ENCODE data around the gene DHX36. TPM values are rescaled to one million over a fixed set of nuclear protein-coding genes. Genes with fewer than 3 reads are reported as not detected.

DHX36 gene
- total and polyA plus RNA-seq, 4 donors, result 10.6 to 33.6 (median 23.1) TPM

GRCh38 chr3:154227531-154227930 is 96.8 kb downstream of the DHX36 start:
- H3K27me3 ChIP-seq (ENCODE audit: control insufficient read depth in 4 of 4, insufficient read depth in 4 of 4, low read length in 3 of 4), result no peaks in the 10 kb centered on the region
- WGBS, result 91% methylated on average over 3 of the region's 3 CpGs
- no peak overlapping the region for H3K9ac ChIP-seq (ENCODE audit: low read depth in 1 of 2, low read length in 2 of 2)
- H3K4me1 ChIP-seq (ENCODE audit: control insufficient read depth in 4 of 4, insufficient read depth in 4 of 4, low read length in 3 of 4), result no peaks in the 10 kb centered on the region
- DNase-seq (ENCODE audit: low spot score), result no peak
- H3K36me3 ChIP-seq (ENCODE audit: control insufficient read depth in 4 of 4, insufficient read depth in 3 of 4, low read depth in 1 of 4, low read length in 3 of 4), result peaks cover 4 to 27% (median 15%) of the 10 kb centered on the region in 4 donors
- TF ChIP-seq YY1 (IDR thresholded peaks at IDR 0.05) (no peak), JUND (IDR thresholded peaks at IDR 0.05) (no peak), FOXA1 (IDR thresholded peaks at IDR 0.05) (no peak), NR2F2 (IDR thresholded peaks at IDR 0.05) (no peak), MAX (IDR thresholded peaks at IDR 0.05) (no peak), TAF1 (conservative IDR thresholded peaks at IDR 0.05) (no peak), ATF3 (IDR thresholded peaks at IDR 0.05) (no peak), HNF4A (conservative IDR thresholded peaks at IDR 0.05) (no peak), SP1 (IDR thresholded peaks at IDR 0.05) (no peak), GABPA (IDR thresholded peaks at IDR 0.05 in 1 of 2, conservative IDR thresholded peaks at IDR 0.05 in 1 of 2) (no peak), REST (IDR thresholded peaks at IDR 0.05) (no peak), FOXA2 (IDR thresholded peaks at IDR 0.05) (no peak), HNF4G (IDR thresholded peaks at IDR 0.05) (no peak)
- TF ChIP-seq, protein P1, sequence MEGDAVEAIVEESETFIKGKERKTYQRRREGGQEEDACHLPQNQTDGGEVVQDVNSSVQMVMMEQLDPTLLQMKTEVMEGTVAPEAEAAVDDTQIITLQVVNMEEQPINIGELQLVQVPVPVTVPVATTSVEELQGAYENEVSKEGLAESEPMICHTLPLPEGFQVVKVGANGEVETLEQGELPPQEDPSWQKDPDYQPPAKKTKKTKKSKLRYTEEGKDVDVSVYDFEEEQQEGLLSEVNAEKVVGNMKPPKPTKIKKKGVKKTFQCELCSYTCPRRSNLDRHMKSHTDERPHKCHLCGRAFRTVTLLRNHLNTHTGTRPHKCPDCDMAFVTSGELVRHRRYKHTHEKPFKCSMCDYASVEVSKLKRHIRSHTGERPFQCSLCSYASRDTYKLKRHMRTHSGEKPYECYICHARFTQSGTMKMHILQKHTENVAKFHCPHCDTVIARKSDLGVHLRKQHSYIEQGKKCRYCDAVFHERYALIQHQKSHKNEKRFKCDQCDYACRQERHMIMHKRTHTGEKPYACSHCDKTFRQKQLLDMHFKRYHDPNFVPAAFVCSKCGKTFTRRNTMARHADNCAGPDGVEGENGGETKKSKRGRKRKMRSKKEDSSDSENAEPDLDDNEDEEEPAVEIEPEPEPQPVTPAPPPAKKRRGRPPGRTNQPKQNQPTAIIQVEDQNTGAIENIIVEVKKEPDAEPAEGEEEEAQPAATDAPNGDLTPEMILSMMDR (IDR thresholded peaks at IDR 0.05; ENCODE audit: low read depth, low read length, missing input control), result no peak
- H3K4me3 ChIP-seq (ENCODE audit: low read depth in 1 of 3, low read length in 3 of 3), result no peak overlapping the region
- no peaks in the 10 kb centered on the region for H3K9me3 ChIP-seq (ENCODE audit: control insufficient read depth in 4 of 4, low read length in 3 of 4)
- H3K27ac ChIP-seq (ENCODE audit: low read depth in 1 of 2, low read length in 2 of 2), result no peak overlapping the region

- WGBS, result 85% methylated on average over 2 of the region's 2 CpGs
- DNase-seq (ENCODE audit: low spot score), result no peak
- TF ChIP-seq ZBTB33 (IDR thresholded peaks at IDR 0.05) (no peak), NR2F2 (IDR thresholded peaks at IDR 0.05) (no peak), HNF4G (IDR thresholded peaks at IDR 0.05) (no peak), HNF4A (conservative IDR thresholded peaks at IDR 0.05) (no peak), RAD21 (IDR thresholded peaks at IDR 0.05) (no peak), JUND (IDR thresholded peaks at IDR 0.05) (no peak), YY1 (IDR thresholded peaks at IDR 0.05) (no peak), FOXA1 (IDR thresholded peaks at IDR 0.05) (no peak), EGR1 (IDR thresholded peaks at IDR 0.05; ENCODE audit: low read depth in 2 of 2) (no peak), TAF1 (conservative IDR thresholded peaks at IDR 0.05) (no peak), FOXA2 (IDR thresholded peaks at IDR 0.05) (no peak), GABPA (IDR thresholded peaks at IDR 0.05 in 1 of 2, conservative IDR thresholded peaks at IDR 0.05 in 1 of 2) (no peak), SP1 (IDR thresholded peaks at IDR 0.05) (no peak), REST (IDR thresholded peaks at IDR 0.05) (no peak)
- Histone ChIP-seq H3K27me3 (ENCODE audit: control insufficient read depth in 4 of 4, insufficient read depth in 4 of 4, low read length in 3 of 4) (no peaks in the 10 kb centered on the region), H3K4me3 (ENCODE audit: low read depth in 1 of 3, low read length in 3 of 3) (no peak overlapping the region), H3K9me3 (ENCODE audit: control insufficient read depth in 4 of 4, low read length in 3 of 4) (no peaks in the 10 kb centered on the region), H3K9ac (ENCODE audit: low read depth in 1 of 2, low read length in 2 of 2) (no peak overlapping the region), H3K4me1 (ENCODE audit: control insufficient read depth in 4 of 4, insufficient read depth in 4 of 4, low read length in 3 of 4) (peaks cover 0 to 1% (median 0%) of the 10 kb centered on the region in 4 donors), H3K36me3 (ENCODE audit: control insufficient read depth in 4 of 4, insufficient read depth in 3 of 4, low read depth in 1 of 4, low read length in 3 of 4) (peaks cover 4 to 26% (median 10%) of the 10 kb centered on the region in 4 donors), H3K27ac (ENCODE audit: low read depth in 1 of 2, low read length in 2 of 2) (no peak overlapping the region)
These were observed 98.8 kb downstream of the DHX36 start for GRCh38 chr3:154225536-154225935.

All from liver (tissue), 9 donors.